ENCODE measurements around the gene CST7.

DNA sequence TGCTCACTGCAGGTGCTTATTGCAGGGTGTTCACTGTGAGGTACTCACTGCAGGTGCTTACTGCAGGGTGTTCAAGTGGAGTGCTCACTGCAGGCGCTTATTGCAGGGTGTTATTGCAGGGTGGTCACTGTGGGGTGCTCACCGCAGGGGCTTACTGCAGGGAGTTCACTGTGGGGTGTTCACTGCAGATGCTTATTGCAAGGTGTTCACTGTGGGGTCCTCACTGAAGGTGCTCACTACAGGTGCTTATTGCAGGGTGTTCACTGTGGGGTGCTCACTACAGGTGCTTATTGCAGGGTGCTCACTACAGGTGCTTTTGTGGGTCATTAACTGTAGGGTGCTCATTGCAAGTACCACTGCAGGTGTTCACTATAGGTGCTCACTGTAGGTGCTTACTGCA, 23.3 kb downstream of the CST7 start:
- TF ChIP-seq SIN3A (IDR thresholded peaks at IDR 0.05; ENCODE audit: borderline replicate concordance, insufficient read depth, low read length) (no peak), POLR2AphosphoS5 (IDR thresholded peaks at IDR 0.05; ENCODE audit: low read depth, low read length) (no peak)

Measured in PFSK-1 (cell line).